Neural cell (in vitro differentiated cells): Measurements from ENCODE around the gene ANK2. TPM values are rescaled to one million over a fixed set of nuclear protein-coding genes. Genes with fewer than 3 reads are reported as not detected.

Experiments used
- H2AFZ ChIP-seq: fragments of 200-600, 300-800 bp; sonication (generic), shearing (Covaris generic); 2 replicates; pipeline ENCODE4 v1.6.0; 2014; ENCODE audit warnings: low read depth, mild to moderate bottlenecking, antibody characterized with exemption, low read length, moderate library complexity
- H3F3A ChIP-seq: fragments of 200-600 bp; shearing (Covaris generic); 2 replicates; pipeline ENCODE4 v1.6.1; 2016; ENCODE audit warnings: mild to moderate bottlenecking, moderate library complexity, mixed read lengths, antibody characterized with exemption, low read length; ENCODE audit not compliant: insufficient read depth, poor library complexity, severe bottlenecking
- H3K27ac ChIP-seq: fragments of 200-600, 300-800 bp; sonication (generic), shearing (Covaris generic); 2 replicates; pipeline ENCODE4 v1.5.1; 2014; ENCODE audit warnings: mild to moderate bottlenecking, low read length, moderate library complexity
- H3K27me3 ChIP-seq: fragments of 300-800, 200-600 bp; sonication (generic), shearing (Covaris generic); 2 replicates; pipeline ENCODE4 v1.6.0; 2014; ENCODE audit warnings: mild to moderate bottlenecking, low read depth, low read length, moderate library complexity; ENCODE audit not compliant: insufficient read depth
- H3K36me3 ChIP-seq: fragments of 300-800, 200-600 bp; sonication (generic), shearing (Covaris generic); 2 replicates; pipeline ENCODE4 v1.5.1; 2014; ENCODE audit warnings: mild to moderate bottlenecking, antibody characterized with exemption, low read length, moderate library complexity; ENCODE audit not compliant: insufficient read depth
- H3K4me2 ChIP-seq: fragments of 300-800, 200-600 bp; sonication (generic), shearing (Covaris generic); 2 replicates; pipeline ENCODE4 v1.6.0; 2014; ENCODE audit warnings: mild to moderate bottlenecking, low read length
- H3K4me3 ChIP-seq: fragments of 300-800, 200-600 bp; sonication (generic), shearing (Covaris generic); 2 replicates; pipeline ENCODE4 v1.5.1; 2014; ENCODE audit warnings: mild to moderate bottlenecking, low read length, moderate library complexity
- H3K79me2 ChIP-seq: fragments of 200-600 bp; shearing (Covaris generic); replicated peaks from 2 replicates; pipeline ENCODE4 v1.6.0; 2014; ENCODE audit warnings: mild to moderate bottlenecking, low read length, moderate library complexity; ENCODE audit not compliant: insufficient read depth
- H3K9ac ChIP-seq: fragments of 300-800, 200-600 bp; sonication (generic), shearing (Covaris generic); 2 replicates; pipeline ENCODE4 v1.6.1; 2016; ENCODE audit warnings: mild to moderate bottlenecking, low read length, mixed read lengths
- H3K9me2 ChIP-seq: fragments of 200-600 bp; shearing (Covaris generic); 2 replicates; pipeline ENCODE4 v1.6.1; 2016; ENCODE audit warnings: mild to moderate bottlenecking, low read length, mixed read lengths; ENCODE audit not compliant: insufficient read depth
- H3K9me3 ChIP-seq: fragments of 200-600, 300-800 bp; sonication (generic), shearing (Covaris generic); 2 replicates; pipeline ENCODE4 v1.6.1; 2016; ENCODE audit warnings: mild to moderate bottlenecking, mixed run types, low read length, moderate library complexity, mixed read lengths
- H4K20me1 ChIP-seq: fragments of 200-600 bp; shearing (Covaris generic); 2 replicates; pipeline ENCODE4 v1.6.1; 2016; ENCODE audit warnings: mild to moderate bottlenecking, mixed run types; ENCODE audit not compliant: insufficient read depth
- EP300 ChIP-seq: fragments of 450-650 bp; conservative IDR thresholded peaks from 2 replicates; pipeline ENCODE4 v1.6.1; 2014; ENCODE audit warnings: antibody characterized with exemption, mild to moderate bottlenecking, moderate library complexity; ENCODE audit not compliant: poor library complexity, severe bottlenecking
- EZH2 ChIP-seq: fragments of 200-600, 300-800 bp; shearing (Covaris generic), sonication (generic); IDR thresholded peaks from 2 replicates; pipeline ENCODE4 v1.6.1; 2014; ENCODE audit warnings: antibody characterized with exemption, low read length, borderline replicate concordance, mild to moderate bottlenecking; ENCODE audit not compliant: insufficient read depth, poor library complexity, severe bottlenecking
- MXI1 ChIP-seq: fragments of 450-650 bp; conservative IDR thresholded peaks from 2 replicates; pipeline ENCODE4 v1.6.1; 2014; ENCODE audit warnings: antibody characterized with exemption, mild to moderate bottlenecking; ENCODE audit not compliant: poor library complexity, severe bottlenecking
- POLR2AphosphoS5 ChIP-seq: IDR thresholded peaks from 2 replicates; pipeline ENCODE4 v1.6.1; 2012
- RAD21 ChIP-seq: fragments of 450-650 bp; conservative IDR thresholded peaks from 2 replicates; pipeline ENCODE4 v1.6.1; 2014; ENCODE audit warnings: antibody characterized with exemption, mild to moderate bottlenecking, moderate library complexity
- SMC3 ChIP-seq: fragments of 450-650 bp; conservative IDR thresholded peaks from 2 replicates; pipeline ENCODE4 v1.6.1; 2014; ENCODE audit warnings: antibody characterized with exemption, mild to moderate bottlenecking, moderate library complexity; ENCODE audit not compliant: poor library complexity
- TAF1 ChIP-seq: IDR thresholded peaks from 2 replicates; pipeline ENCODE4 v1.6.1; 2012; ENCODE audit warnings: low read depth
- polyA plus RNA-seq: library from polyadenylated mRNA; depleted of rRNA; stranded (reverse); fragments of >200 nt; gene quantifications from 2 replicates; pipeline ENCODE4 v1.2.3, GENCODE V29; 2014
- TF ChIP-seq, protein P1 (sequence below): fragments of 450-650 bp; IDR thresholded peaks from 2 replicates; pipeline ENCODE4 v1.5.1; 2014; ENCODE audit warnings: antibody characterized with exemption, mild to moderate bottlenecking, moderate library complexity; ENCODE audit not compliant: poor library complexity, severe bottlenecking
- TF ChIP-seq, protein P2 (sequence below): IDR thresholded peaks from 2 replicates; pipeline ENCODE4 v1.6.1; 2012; ENCODE audit warnings: borderline replicate concordance

The ANK2 gene
- polyA plus RNA-seq, 1 donor from 2014 or later: 52.0 TPM

DNA sequence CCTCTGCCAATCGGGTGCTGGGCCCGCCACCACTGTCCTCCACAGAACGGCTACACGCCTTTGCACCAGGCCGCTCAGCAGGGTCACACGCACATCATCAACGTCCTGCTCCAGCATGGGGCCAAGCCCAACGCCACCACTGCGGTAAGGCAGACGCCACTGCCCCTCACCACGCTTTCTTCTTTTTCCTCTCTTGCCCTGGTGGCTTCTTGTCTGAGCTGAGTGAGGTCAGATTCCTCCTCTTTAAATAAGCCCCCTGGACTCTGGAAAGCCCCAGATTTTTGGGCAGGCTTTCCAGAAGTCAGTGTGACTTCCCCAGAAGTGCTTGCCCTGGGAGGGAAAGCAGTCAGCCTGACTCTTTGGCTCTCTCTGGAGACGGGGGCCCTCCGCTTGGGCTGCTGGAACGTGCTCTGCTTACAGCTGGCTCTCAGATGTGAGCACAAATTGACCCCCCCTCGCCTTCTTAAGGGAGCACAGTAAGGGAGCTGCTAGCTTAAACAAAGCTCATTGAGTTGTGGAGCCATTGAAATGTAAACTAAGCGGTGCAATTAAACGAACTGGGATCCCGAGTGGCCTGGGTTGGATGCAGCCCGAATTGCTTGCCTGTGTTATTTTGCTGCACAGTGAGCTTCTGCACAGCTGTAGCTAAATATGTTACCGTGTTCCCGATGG is 243.1 kb downstream of the ANK2 start:
- Histone ChIP-seq H3K9ac (no peak overlapping the region), H3K36me3 (peaks cover 9% of the 10 kb centered on the region)
- TF ChIP-seq POLR2AphosphoS5: no peak
- TF ChIP-seq EZH2: no peak

DNA sequence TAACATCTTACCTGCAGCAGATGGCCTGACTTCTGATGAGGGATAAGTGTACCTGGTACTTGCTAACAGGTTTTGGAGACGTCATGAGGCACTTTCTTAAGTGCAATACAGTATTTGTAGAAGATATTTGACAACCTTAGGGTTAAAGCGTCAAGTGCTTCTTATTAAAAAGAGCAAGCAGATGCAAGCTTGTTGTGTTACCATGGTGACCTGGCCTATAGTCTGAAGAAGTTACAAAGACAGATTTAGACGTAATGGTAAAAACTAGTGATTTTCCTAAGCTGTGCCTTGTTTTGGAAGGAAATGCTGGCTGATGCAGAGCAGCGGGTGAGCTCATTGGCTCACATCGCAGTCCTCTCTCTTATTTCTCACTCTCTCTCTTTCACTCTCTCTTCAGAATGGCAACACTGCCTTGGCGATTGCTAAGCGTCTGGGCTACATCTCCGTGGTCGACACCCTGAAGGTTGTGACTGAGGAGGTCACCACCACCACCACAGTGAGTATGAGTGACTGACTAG is 243.6 kb downstream of the ANK2 start:
- H3K36me3 ChIP-seq: peaks cover 4% of the 10 kb centered on the region
- no peaks in the 10 kb centered on the region for H3K9me3 ChIP-seq
- no peaks in the 10 kb centered on the region for H4K20me1 ChIP-seq
- H3K9ac ChIP-seq: no peak overlapping the region
- peak overlapping the region; percentile 26 for H3K4me3 ChIP-seq
- H3K9me2 ChIP-seq: no peaks in the 10 kb centered on the region
- H2AFZ ChIP-seq: no peak overlapping the region
- H3K79me2 ChIP-seq: no peaks in the 10 kb centered on the region
- no peak for TF ChIP-seq EZH2
- no peak for TF ChIP-seq MXI1
- TF ChIP-seq RAD21: no peak
- no peak for TF ChIP-seq TAF1
- TF ChIP-seq, protein P1, sequence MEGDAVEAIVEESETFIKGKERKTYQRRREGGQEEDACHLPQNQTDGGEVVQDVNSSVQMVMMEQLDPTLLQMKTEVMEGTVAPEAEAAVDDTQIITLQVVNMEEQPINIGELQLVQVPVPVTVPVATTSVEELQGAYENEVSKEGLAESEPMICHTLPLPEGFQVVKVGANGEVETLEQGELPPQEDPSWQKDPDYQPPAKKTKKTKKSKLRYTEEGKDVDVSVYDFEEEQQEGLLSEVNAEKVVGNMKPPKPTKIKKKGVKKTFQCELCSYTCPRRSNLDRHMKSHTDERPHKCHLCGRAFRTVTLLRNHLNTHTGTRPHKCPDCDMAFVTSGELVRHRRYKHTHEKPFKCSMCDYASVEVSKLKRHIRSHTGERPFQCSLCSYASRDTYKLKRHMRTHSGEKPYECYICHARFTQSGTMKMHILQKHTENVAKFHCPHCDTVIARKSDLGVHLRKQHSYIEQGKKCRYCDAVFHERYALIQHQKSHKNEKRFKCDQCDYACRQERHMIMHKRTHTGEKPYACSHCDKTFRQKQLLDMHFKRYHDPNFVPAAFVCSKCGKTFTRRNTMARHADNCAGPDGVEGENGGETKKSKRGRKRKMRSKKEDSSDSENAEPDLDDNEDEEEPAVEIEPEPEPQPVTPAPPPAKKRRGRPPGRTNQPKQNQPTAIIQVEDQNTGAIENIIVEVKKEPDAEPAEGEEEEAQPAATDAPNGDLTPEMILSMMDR: no peak
- TF ChIP-seq EP300: no peak
- TF ChIP-seq POLR2AphosphoS5: no peak
- TF ChIP-seq SMC3: no peak
- TF ChIP-seq, protein P2, sequence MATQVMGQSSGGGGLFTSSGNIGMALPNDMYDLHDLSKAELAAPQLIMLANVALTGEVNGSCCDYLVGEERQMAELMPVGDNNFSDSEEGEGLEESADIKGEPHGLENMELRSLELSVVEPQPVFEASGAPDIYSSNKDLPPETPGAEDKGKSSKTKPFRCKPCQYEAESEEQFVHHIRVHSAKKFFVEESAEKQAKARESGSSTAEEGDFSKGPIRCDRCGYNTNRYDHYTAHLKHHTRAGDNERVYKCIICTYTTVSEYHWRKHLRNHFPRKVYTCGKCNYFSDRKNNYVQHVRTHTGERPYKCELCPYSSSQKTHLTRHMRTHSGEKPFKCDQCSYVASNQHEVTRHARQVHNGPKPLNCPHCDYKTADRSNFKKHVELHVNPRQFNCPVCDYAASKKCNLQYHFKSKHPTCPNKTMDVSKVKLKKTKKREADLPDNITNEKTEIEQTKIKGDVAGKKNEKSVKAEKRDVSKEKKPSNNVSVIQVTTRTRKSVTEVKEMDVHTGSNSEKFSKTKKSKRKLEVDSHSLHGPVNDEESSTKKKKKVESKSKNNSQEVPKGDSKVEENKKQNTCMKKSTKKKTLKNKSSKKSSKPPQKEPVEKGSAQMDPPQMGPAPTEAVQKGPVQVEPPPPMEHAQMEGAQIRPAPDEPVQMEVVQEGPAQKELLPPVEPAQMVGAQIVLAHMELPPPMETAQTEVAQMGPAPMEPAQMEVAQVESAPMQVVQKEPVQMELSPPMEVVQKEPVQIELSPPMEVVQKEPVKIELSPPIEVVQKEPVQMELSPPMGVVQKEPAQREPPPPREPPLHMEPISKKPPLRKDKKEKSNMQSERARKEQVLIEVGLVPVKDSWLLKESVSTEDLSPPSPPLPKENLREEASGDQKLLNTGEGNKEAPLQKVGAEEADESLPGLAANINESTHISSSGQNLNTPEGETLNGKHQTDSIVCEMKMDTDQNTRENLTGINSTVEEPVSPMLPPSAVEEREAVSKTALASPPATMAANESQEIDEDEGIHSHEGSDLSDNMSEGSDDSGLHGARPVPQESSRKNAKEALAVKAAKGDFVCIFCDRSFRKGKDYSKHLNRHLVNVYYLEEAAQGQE: no peak
- H3K27ac ChIP-seq: no peak overlapping the region
- peaks cover 4% of the 10 kb centered on the region for H3F3A ChIP-seq
- H3K4me2 ChIP-seq: no peak overlapping the region
- H3K27me3 ChIP-seq: no peaks in the 10 kb centered on the region

More for the DNA sequence above, 243.1 kb downstream of the ANK2 start:
- no peak overlapping the region for H3K27ac ChIP-seq
- no peaks in the 10 kb centered on the region for H3K9me3 ChIP-seq
- no peaks in the 10 kb centered on the region for H3K79me2 ChIP-seq
- H3F3A ChIP-seq: peaks cover 4% of the 10 kb centered on the region
- H3K4me2 ChIP-seq: no peak overlapping the region
- no peaks in the 10 kb centered on the region for H4K20me1 ChIP-seq
- H3K4me3 ChIP-seq: peak overlapping the region; percentile 26
- no peaks in the 10 kb centered on the region for H3K27me3 ChIP-seq
- H3K9me2 ChIP-seq: no peaks in the 10 kb centered on the region
- H2AFZ ChIP-seq: no peak overlapping the region
